ENCODE measurements around the gene DAPK2.

DNA sequence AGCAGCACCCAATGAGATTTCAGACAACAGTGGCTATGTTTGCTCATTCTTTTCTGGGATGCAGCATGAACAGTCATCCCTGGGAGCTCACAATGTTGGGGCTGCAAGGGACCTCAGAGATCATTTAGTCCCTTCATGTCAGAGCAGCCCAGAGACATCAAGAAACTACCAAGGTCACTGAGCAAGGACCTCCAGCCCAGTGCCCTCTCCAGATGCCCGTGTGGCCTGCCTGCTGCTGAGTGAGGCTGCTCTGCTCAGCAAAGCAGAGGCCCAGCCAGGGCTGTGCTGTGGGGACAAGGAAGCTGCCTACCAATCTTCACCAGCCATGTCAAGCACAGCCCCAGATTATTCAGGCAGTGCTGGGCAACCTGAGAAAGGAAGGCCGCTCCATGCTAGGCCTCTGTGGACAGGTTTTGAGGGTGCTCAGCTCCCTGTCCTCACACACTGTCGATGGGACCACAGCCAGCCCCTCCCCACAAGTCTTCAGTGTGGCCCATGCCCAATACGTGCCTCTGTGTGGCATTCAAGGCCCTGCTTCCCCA is 99.7 kb downstream of the DAPK2 start:
- TF ChIP-seq POLR2A (IDR thresholded peaks at IDR 0.05) (no peak), POLR2AphosphoS5 (IDR thresholded peaks at IDR 0.05) (no peak)
- TF ChIP-seq, protein P1, sequence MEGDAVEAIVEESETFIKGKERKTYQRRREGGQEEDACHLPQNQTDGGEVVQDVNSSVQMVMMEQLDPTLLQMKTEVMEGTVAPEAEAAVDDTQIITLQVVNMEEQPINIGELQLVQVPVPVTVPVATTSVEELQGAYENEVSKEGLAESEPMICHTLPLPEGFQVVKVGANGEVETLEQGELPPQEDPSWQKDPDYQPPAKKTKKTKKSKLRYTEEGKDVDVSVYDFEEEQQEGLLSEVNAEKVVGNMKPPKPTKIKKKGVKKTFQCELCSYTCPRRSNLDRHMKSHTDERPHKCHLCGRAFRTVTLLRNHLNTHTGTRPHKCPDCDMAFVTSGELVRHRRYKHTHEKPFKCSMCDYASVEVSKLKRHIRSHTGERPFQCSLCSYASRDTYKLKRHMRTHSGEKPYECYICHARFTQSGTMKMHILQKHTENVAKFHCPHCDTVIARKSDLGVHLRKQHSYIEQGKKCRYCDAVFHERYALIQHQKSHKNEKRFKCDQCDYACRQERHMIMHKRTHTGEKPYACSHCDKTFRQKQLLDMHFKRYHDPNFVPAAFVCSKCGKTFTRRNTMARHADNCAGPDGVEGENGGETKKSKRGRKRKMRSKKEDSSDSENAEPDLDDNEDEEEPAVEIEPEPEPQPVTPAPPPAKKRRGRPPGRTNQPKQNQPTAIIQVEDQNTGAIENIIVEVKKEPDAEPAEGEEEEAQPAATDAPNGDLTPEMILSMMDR (IDR thresholded peaks at IDR 0.05) = no peak
